ENCODE measurements around the gene NCBP3.

The NCBP3 gene

GRCh38 chr17:3821101-3821500, 24.9 kb downstream of the NCBP3 start:
- H2BK5ac ChIP-seq (ENCODE audit: low read depth, low read length, poor library complexity) = no peak overlapping the region
- DNase-seq = no peak
- no peak overlapping the region for H2AK5ac ChIP-seq (ENCODE audit: low read length)
- no peaks in the 10 kb centered on the region for H3K79me2 ChIP-seq (ENCODE audit: control insufficient read depth, insufficient read depth, low read length, poor library complexity)
- no peak overlapping the region for H3K4ac ChIP-seq (ENCODE audit: low read depth, low read length)
- no peaks in the 10 kb centered on the region for H3K27me3 ChIP-seq (ENCODE audit: insufficient read depth, low read length)
- H3K79me1 ChIP-seq (ENCODE audit: low read length) = no peaks in the 10 kb centered on the region
- H2AFZ ChIP-seq (ENCODE audit: insufficient read depth, low read length, poor library complexity) = no peak overlapping the region
- H3K9ac ChIP-seq (ENCODE audit: low read length) = no peak overlapping the region
- no peak overlapping the region for H3K27ac ChIP-seq (ENCODE audit: low read depth, low read length)
- no peak overlapping the region for H2BK12ac ChIP-seq (ENCODE audit: low read length)
- no peaks in the 10 kb centered on the region for H3K9me3 ChIP-seq (ENCODE audit: insufficient read depth, low read depth, low read length)
- H2BK120ac ChIP-seq (ENCODE audit: insufficient read depth, low read length, poor library complexity) = no peak overlapping the region
- no peak overlapping the region for H3K14ac ChIP-seq (ENCODE audit: low read length)
- WGBS (ENCODE audit: extremely low coverage, insufficient coverage, insufficient read length) = no CpG with 5 or more reads among the region's 9 CpGs
- H4K12ac ChIP-seq (ENCODE audit: low read depth, low read length) = no peak overlapping the region
- no peak overlapping the region for H3K23ac ChIP-seq (ENCODE audit: low read length)
- H3K4me3 ChIP-seq (ENCODE audit: low read depth, low read length) = no peak overlapping the region
- no peak overlapping the region for H3K4me2 ChIP-seq (ENCODE audit: low read length)
- no peak overlapping the region for H4K91ac ChIP-seq (ENCODE audit: low read depth, low read length)
- no peak overlapping the region for H4K8ac ChIP-seq (ENCODE audit: low read depth, low read length)
- no peaks in the 10 kb centered on the region for H3K4me1 ChIP-seq (ENCODE audit: control insufficient read depth in 1 of 2, insufficient read depth in 2 of 2, low read length in 2 of 2)
- H3K36me3 ChIP-seq (ENCODE audit: control insufficient read depth in 1 of 2, insufficient read depth in 2 of 2, low read length in 2 of 2) = peaks cover 26 to 40% of the 10 kb centered on the region in 2 experiments
- no peak overlapping the region for H3K18ac ChIP-seq (ENCODE audit: low read length)

- H2AFZ ChIP-seq (ENCODE audit: insufficient read depth, low read length, poor library complexity) = no peak overlapping the region
- no peak overlapping the region for H3K4me3 ChIP-seq (ENCODE audit: low read depth, low read length)
- no peak overlapping the region for H4K12ac ChIP-seq (ENCODE audit: low read depth, low read length)
- H3K4ac ChIP-seq (ENCODE audit: low read depth, low read length) = no peak overlapping the region
- no peak overlapping the region for H2AK5ac ChIP-seq (ENCODE audit: low read length)
- no peak overlapping the region for H3K27ac ChIP-seq (ENCODE audit: low read depth, low read length)
- H3K4me2 ChIP-seq (ENCODE audit: low read length) = no peak overlapping the region
- no peaks in the 10 kb centered on the region for H3K79me2 ChIP-seq (ENCODE audit: control insufficient read depth, insufficient read depth, low read length, poor library complexity)
- no peak overlapping the region for H3K18ac ChIP-seq (ENCODE audit: low read length)
- no peaks in the 10 kb centered on the region for H3K79me1 ChIP-seq (ENCODE audit: low read length)
- peaks cover 35 to 50% of the 10 kb centered on the region in 2 experiments for H3K36me3 ChIP-seq (ENCODE audit: control insufficient read depth in 1 of 2, insufficient read depth in 2 of 2, low read length in 2 of 2)
- no peaks in the 10 kb centered on the region for H3K4me1 ChIP-seq (ENCODE audit: control insufficient read depth in 1 of 2, insufficient read depth in 2 of 2, low read length in 2 of 2)
- no peak overlapping the region for H3K9ac ChIP-seq (ENCODE audit: low read length)
- no peak overlapping the region for H3K23ac ChIP-seq (ENCODE audit: low read length)
- no peak overlapping the region for H2BK12ac ChIP-seq (ENCODE audit: low read length)
- H2BK120ac ChIP-seq (ENCODE audit: insufficient read depth, low read length, poor library complexity) = no peak overlapping the region
- no peak overlapping the region for H2BK5ac ChIP-seq (ENCODE audit: low read depth, low read length, poor library complexity)
- no peaks in the 10 kb centered on the region for H3K9me3 ChIP-seq (ENCODE audit: insufficient read depth, low read depth, low read length)
- no peak overlapping the region for H4K8ac ChIP-seq (ENCODE audit: low read depth, low read length)
- no peak overlapping the region for H3K14ac ChIP-seq (ENCODE audit: low read length)
- H3K27me3 ChIP-seq (ENCODE audit: insufficient read depth, low read length) = no peaks in the 10 kb centered on the region
- WGBS (ENCODE audit: extremely low coverage, insufficient coverage, insufficient read length) = no CpG with 5 or more reads among the region's 6 CpGs
- H4K91ac ChIP-seq (ENCODE audit: low read depth, low read length) = no peak overlapping the region
- DNase-seq = no peak
These were observed 27.3 kb downstream of the NCBP3 start for GRCh38 chr17:3818786-3819185.

GRCh38 chr17:3817851-3818605, 28.0 kb downstream of the NCBP3 start:
- Histone ChIP-seq H4K8ac (ENCODE audit: low read depth, low read length) (no peak overlapping the region), H3K4ac (ENCODE audit: low read depth, low read length) (no peak overlapping the region), H2AFZ (ENCODE audit: insufficient read depth, low read length, poor library complexity) (no peak overlapping the region)

DNA sequence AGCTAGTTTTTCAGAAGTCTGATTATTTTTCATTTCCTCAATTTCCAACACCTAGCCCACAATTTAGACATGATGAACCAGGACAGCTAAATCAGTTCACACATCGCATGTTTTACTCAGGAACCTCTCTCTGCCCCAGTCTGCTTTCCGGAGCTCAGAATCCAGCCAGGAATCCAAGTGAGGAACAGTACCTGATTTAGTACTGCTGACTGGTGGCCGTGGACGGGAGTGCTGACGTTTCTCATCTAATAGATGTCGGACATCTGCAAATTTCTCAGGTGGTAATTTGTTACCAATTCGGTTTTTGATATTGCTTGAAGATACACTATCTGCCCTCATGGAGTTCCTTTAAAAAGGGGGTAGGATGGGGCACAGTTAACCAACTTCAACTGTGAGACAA, 30.1 kb downstream of the NCBP3 start:
- no peaks in the 10 kb centered on the region for H3K79me2 ChIP-seq (ENCODE audit: control insufficient read depth, insufficient read depth, low read length, poor library complexity)
- H3K4me2 ChIP-seq (ENCODE audit: low read length) = no peak overlapping the region
- H2AFZ ChIP-seq (ENCODE audit: insufficient read depth, low read length, poor library complexity) = no peak overlapping the region
- H3K4me3 ChIP-seq (ENCODE audit: low read depth, low read length) = no peak overlapping the region
- no peak overlapping the region for H2BK5ac ChIP-seq (ENCODE audit: low read depth, low read length, poor library complexity)
- no peak overlapping the region for H3K4ac ChIP-seq (ENCODE audit: low read depth, low read length)
- no peak overlapping the region for H3K27ac ChIP-seq (ENCODE audit: low read depth, low read length)
- no CpG with 5 or more reads among the region's 7 CpGs for WGBS (ENCODE audit: extremely low coverage, insufficient coverage, insufficient read length)
- H3K14ac ChIP-seq (ENCODE audit: low read length) = no peak overlapping the region
- peaks cover 46 to 59% of the 10 kb centered on the region in 2 experiments for H3K36me3 ChIP-seq (ENCODE audit: control insufficient read depth in 1 of 2, insufficient read depth in 2 of 2, low read length in 2 of 2)
- H4K91ac ChIP-seq (ENCODE audit: low read depth, low read length) = no peak overlapping the region
- no peaks in the 10 kb centered on the region for H3K9me3 ChIP-seq (ENCODE audit: insufficient read depth, low read depth, low read length)
- no peak overlapping the region for H3K18ac ChIP-seq (ENCODE audit: low read length)
- no peak overlapping the region for H3K23ac ChIP-seq (ENCODE audit: low read length)
- no peak overlapping the region for H2BK120ac ChIP-seq (ENCODE audit: insufficient read depth, low read length, poor library complexity)
- no peak overlapping the region for H3K9ac ChIP-seq (ENCODE audit: low read length)
- H3K79me1 ChIP-seq (ENCODE audit: low read length) = no peaks in the 10 kb centered on the region
- H3K27me3 ChIP-seq (ENCODE audit: insufficient read depth, low read length) = no peaks in the 10 kb centered on the region
- H4K8ac ChIP-seq (ENCODE audit: low read depth, low read length) = no peak overlapping the region
- H4K12ac ChIP-seq (ENCODE audit: low read depth, low read length) = no peak overlapping the region
- H2AK5ac ChIP-seq (ENCODE audit: low read length) = no peak overlapping the region
- H3K4me1 ChIP-seq (ENCODE audit: control insufficient read depth in 1 of 2, insufficient read depth in 2 of 2, low read length in 2 of 2) = no peaks in the 10 kb centered on the region
- H2BK12ac ChIP-seq (ENCODE audit: low read length) = no peak overlapping the region
- DNase-seq = no peak

More at GRCh38 chr17:3817851-3818605, 28.0 kb downstream of the NCBP3 start:
- no peak for DNase-seq
- no peak overlapping the region for H3K27ac ChIP-seq (ENCODE audit: low read depth, low read length)
- no peak overlapping the region for H4K12ac ChIP-seq (ENCODE audit: low read depth, low read length)
- peaks cover 40 to 54% of the 10 kb centered on the region in 2 experiments for H3K36me3 ChIP-seq (ENCODE audit: control insufficient read depth in 1 of 2, insufficient read depth in 2 of 2, low read length in 2 of 2)
- H2BK120ac ChIP-seq (ENCODE audit: insufficient read depth, low read length, poor library complexity) = no peak overlapping the region
- H3K9me3 ChIP-seq (ENCODE audit: insufficient read depth, low read depth, low read length) = no peaks in the 10 kb centered on the region
- no peak overlapping the region for H3K23ac ChIP-seq (ENCODE audit: low read length)
- H3K18ac ChIP-seq (ENCODE audit: low read length) = no peak overlapping the region
- no peak overlapping the region for H2AK5ac ChIP-seq (ENCODE audit: low read length)
- WGBS (ENCODE audit: extremely low coverage, insufficient coverage, insufficient read length) = no CpG with 5 or more reads among the region's 12 CpGs
- H3K14ac ChIP-seq (ENCODE audit: low read length) = no peak overlapping the region
- H3K79me2 ChIP-seq (ENCODE audit: control insufficient read depth, insufficient read depth, low read length, poor library complexity) = no peaks in the 10 kb centered on the region
- H2BK5ac ChIP-seq (ENCODE audit: low read depth, low read length, poor library complexity) = no peak overlapping the region
- H3K27me3 ChIP-seq (ENCODE audit: insufficient read depth, low read length) = no peaks in the 10 kb centered on the region
- no peaks in the 10 kb centered on the region for H3K79me1 ChIP-seq (ENCODE audit: low read length)
- H3K4me1 ChIP-seq (ENCODE audit: control insufficient read depth in 1 of 2, insufficient read depth in 2 of 2, low read length in 2 of 2) = no peaks in the 10 kb centered on the region
- H3K4me3 ChIP-seq (ENCODE audit: low read depth, low read length) = no peak overlapping the region
- no peak overlapping the region for H4K91ac ChIP-seq (ENCODE audit: low read depth, low read length)
- H2BK12ac ChIP-seq (ENCODE audit: low read length) = no peak overlapping the region
- H3K4me2 ChIP-seq (ENCODE audit: low read length) = no peak overlapping the region
- H3K9ac ChIP-seq (ENCODE audit: low read length) = no peak overlapping the region
